ENCODE data around the gene CREB3L1.
"Not testable (repeated sequence)": the region's sequence is repeated elsewhere in the genome, so short reads cannot be mapped to it uniquely, and the experiment has no call there.

The CREB3L1 gene

GRCh38 chr11:46248289-46249102, 29.0 kb upstream of the CREB3L1 start:
- no peak for DNase-seq (ENCODE audit: extremely low read depth in 1 of 2, low read depth in 1 of 2)

GRCh38 chr11:46249103-46249937, 28.1 kb upstream of the CREB3L1 start:
- DNase-seq (ENCODE audit: extremely low read depth in 1 of 2, low read depth in 1 of 2): no peak

GRCh38 chr11:46249938-46250744, 27.3 kb upstream of the CREB3L1 start:
- no peak for DNase-seq (ENCODE audit: extremely low read depth in 1 of 2, low read depth in 1 of 2)

GRCh38 chr11:46250745-46251052, 26.8 kb upstream of the CREB3L1 start:
- DNase-seq (ENCODE audit: extremely low read depth in 1 of 2, low read depth in 1 of 2): no peak

- no peak for DNase-seq (ENCODE audit: extremely low read depth in 1 of 2, low read depth in 1 of 2)
These were observed 25.5 kb upstream of the CREB3L1 start for GRCh38 chr11:46251954-46252353.

- no peak for DNase-seq (ENCODE audit: extremely low read depth in 1 of 2, low read depth in 1 of 2)
These were observed 25.0 kb upstream of the CREB3L1 start for GRCh38 chr11:46252373-46252914.

- DNase-seq (ENCODE audit: extremely low read depth in 1 of 2, low read depth in 1 of 2): no peak
These were observed 24.0 kb upstream of the CREB3L1 start for GRCh38 chr11:46253258-46254132.

GRCh38 chr11:46254133-46254491, 23.4 kb upstream of the CREB3L1 start:
- DNase-seq (ENCODE audit: extremely low read depth in 1 of 2, low read depth in 1 of 2): no peak

GRCh38 chr11:46256540-46257001, 20.9 kb upstream of the CREB3L1 start:
- DNase-seq (ENCODE audit: extremely low read depth in 1 of 2, low read depth in 1 of 2): no peak

- DNase-seq (ENCODE audit: extremely low read depth in 1 of 2, low read depth in 1 of 2): not testable (repeated sequence)
These were observed 18.1 kb upstream of the CREB3L1 start for GRCh38 chr11:46259347-46259746.

- DNase-seq (ENCODE audit: extremely low read depth in 1 of 2, low read depth in 1 of 2): no peak
These were observed 17.4 kb upstream of the CREB3L1 start for GRCh38 chr11:46259971-46260560.

GRCh38 chr11:46263120-46263519, 14.3 kb upstream of the CREB3L1 start:
- no peak for DNase-seq (ENCODE audit: extremely low read depth in 1 of 2, low read depth in 1 of 2)

GRCh38 chr11:46264030-46264429, 13.4 kb upstream of the CREB3L1 start:
- DNase-seq (ENCODE audit: extremely low read depth in 1 of 2, low read depth in 1 of 2): no peak

- no peak for DNase-seq (ENCODE audit: extremely low read depth in 1 of 2, low read depth in 1 of 2)
These were observed 12.5 kb upstream of the CREB3L1 start for GRCh38 chr11:46264976-46265375.

- DNase-seq (ENCODE audit: extremely low read depth in 1 of 2, low read depth in 1 of 2): no peak
These were observed 11.7 kb upstream of the CREB3L1 start for GRCh38 chr11:46265764-46266163.

- DNase-seq (ENCODE audit: extremely low read depth in 1 of 2, low read depth in 1 of 2): no peak
These were observed 9.5 kb upstream of the CREB3L1 start for GRCh38 chr11:46267930-46268329.

GRCh38 chr11:46270684-46271083, 6.8 kb upstream of the CREB3L1 start:
- no peak for DNase-seq (ENCODE audit: extremely low read depth in 1 of 2, low read depth in 1 of 2)

GRCh38 chr11:46271407-46271806, 6.1 kb upstream of the CREB3L1 start:
- DNase-seq (ENCODE audit: extremely low read depth in 1 of 2, low read depth in 1 of 2): no peak

GRCh38 chr11:46271875-46272815, 5.3 kb upstream of the CREB3L1 start:
- no peak for DNase-seq (ENCODE audit: extremely low read depth in 1 of 2, low read depth in 1 of 2)
